Smooth muscle cell (in vitro differentiated cells): ENCODE measurements around the gene MRPL40. TPM values are rescaled to one million over a fixed set of nuclear protein-coding genes. Genes with fewer than 3 reads are reported as not detected.

Experiments
- DNase-seq: peaks from one replicate; lab custom pipeline; 2025; ENCODE audit not compliant: unreplicated experiment; lab: John Stamatoyannopoulos, UW
- H2AFZ ChIP-seq: fragments of 200-600 bp; sonication (generic); 2 replicates; pipeline ENCODE4 v1.6.0; 2016; ENCODE audit warnings: antibody characterized with exemption, low read depth, mild to moderate bottlenecking
- H3F3A ChIP-seq: fragments of 200-600 bp; sonication (generic); 2 replicates; pipeline ENCODE4 v1.6.0; 2017; ENCODE audit warnings: antibody characterized with exemption, low read depth
- H3K27ac ChIP-seq: fragments of 200-600 bp; sonication (generic); 2 replicates; pipeline ENCODE4 v1.5.1; 2016; ENCODE audit warnings: low read depth, mild to moderate bottlenecking
- H3K27me3 ChIP-seq: fragments of 200-600 bp; sonication (generic); 2 replicates; pipeline ENCODE4 v1.6.1; 2016; ENCODE audit warnings: low read depth, mild to moderate bottlenecking
- H3K36me3 ChIP-seq: fragments of 200-600 bp; sonication (generic); 2 replicates; pipeline ENCODE4 v1.5.1; 2016; ENCODE audit warnings: low read depth
- H3K4me1 ChIP-seq: fragments of 200-600 bp; sonication (generic); 2 replicates; pipeline ENCODE4 v1.5.1; 2016; ENCODE audit warnings: low read depth
- H3K4me2 ChIP-seq: fragments of 200-600 bp; sonication (generic); 2 replicates; pipeline ENCODE4 v1.6.0; 2016; ENCODE audit warnings: mild to moderate bottlenecking
- H3K4me3 ChIP-seq: fragments of 200-600 bp; sonication (generic); 2 replicates; pipeline ENCODE4 v1.5.1; 2016; ENCODE audit warnings: mild to moderate bottlenecking
- H3K79me2 ChIP-seq: fragments of 200-600 bp; sonication (generic); 2 replicates; pipeline ENCODE4 v1.6.0; 2016; ENCODE audit warnings: low read depth, mild to moderate bottlenecking
- H3K9ac ChIP-seq: fragments of 200-600 bp; sonication (generic); 2 replicates; pipeline ENCODE4 v1.6.0; 2016; ENCODE audit warnings: low read depth
- H3K9me3 ChIP-seq: fragments of 200-600 bp; sonication (generic); replicated peaks from 2 replicates; pipeline ENCODE4 v1.5.1; 2016; ENCODE audit warnings: low read depth
- H4K20me1 ChIP-seq: fragments of 200-600 bp; sonication (generic); 2 replicates; pipeline ENCODE4 v1.6.0; 2016; ENCODE audit warnings: low read depth
- WGBS: methylation state at CpG from one replicate; pipeline ENCODE4 v1.1.7; 2016; ENCODE audit warnings: low lambda C conversion rate; 5-methylcytosine and 5-hydroxymethylcytosine counted together
- polyA plus RNA-seq: library from polyadenylated mRNA; unstranded; fragments of >200 nt; fragmentation: Nextera tagmentation; extraction: Ambion mirVana; gene quantifications from 2 replicates; pipeline ENCODE4 v1.2.1, GENCODE V29; 2016
- total RNA-seq: library from RNA; depleted of rRNA; stranded (reverse); fragments of >200 nt; gene quantifications from 2 replicates; pipeline ENCODE4 v1.2.3, GENCODE V29; 2014
- TF ChIP-seq, protein P1 (sequence below): fragments of 200-600 bp; sonication (generic); IDR thresholded peaks from 2 replicates; pipeline ENCODE4 v1.5.1; 2017; ENCODE audit warnings: borderline replicate concordance, mild to moderate bottlenecking, antibody characterized with exemption; ENCODE audit not compliant: insufficient read depth, poor library complexity, severe bottlenecking

The MRPL40 gene
- total and polyA plus RNA-seq, 2 experiments from 2014 or later: 30.4 to 54.8 TPM

DNA sequence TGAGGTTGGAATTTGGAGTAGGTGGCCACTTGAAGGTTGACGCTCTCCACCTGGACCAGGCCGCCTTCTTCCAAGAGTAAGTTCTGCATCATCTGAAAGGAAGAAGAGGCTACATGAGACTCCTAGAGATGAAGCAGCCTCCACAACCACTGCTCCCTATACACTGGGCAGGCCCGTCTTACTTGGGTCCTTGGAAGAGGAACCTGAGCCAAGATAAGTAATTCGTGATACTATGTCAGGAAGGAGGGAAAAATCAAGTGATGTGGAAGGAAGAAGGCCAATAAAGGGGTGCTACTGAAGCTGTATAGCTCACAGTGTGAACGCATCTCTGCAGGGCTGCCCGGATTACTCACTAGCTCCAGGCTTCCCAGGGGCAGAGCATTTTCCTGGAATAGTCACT lies 35.6 kb downstream of the MRPL40 start:
- Histone ChIP-seq H3K27me3 (no peaks in the 10 kb centered on the region), H3K36me3 (no peaks in the 10 kb centered on the region), H4K20me1 (peaks cover 39% of the 10 kb centered on the region), H3K9ac (no peak overlapping the region), H3K27ac (no peak overlapping the region), H2AFZ (no peak overlapping the region), H3K79me2 (peaks cover 2% of the 10 kb centered on the region), H3F3A (no peaks in the 10 kb centered on the region), H3K4me3 (no peak overlapping the region), H3K4me2 (no peak overlapping the region), H3K9me3 (no peaks in the 10 kb centered on the region), H3K4me1 (no peaks in the 10 kb centered on the region)
- TF ChIP-seq, protein P1, sequence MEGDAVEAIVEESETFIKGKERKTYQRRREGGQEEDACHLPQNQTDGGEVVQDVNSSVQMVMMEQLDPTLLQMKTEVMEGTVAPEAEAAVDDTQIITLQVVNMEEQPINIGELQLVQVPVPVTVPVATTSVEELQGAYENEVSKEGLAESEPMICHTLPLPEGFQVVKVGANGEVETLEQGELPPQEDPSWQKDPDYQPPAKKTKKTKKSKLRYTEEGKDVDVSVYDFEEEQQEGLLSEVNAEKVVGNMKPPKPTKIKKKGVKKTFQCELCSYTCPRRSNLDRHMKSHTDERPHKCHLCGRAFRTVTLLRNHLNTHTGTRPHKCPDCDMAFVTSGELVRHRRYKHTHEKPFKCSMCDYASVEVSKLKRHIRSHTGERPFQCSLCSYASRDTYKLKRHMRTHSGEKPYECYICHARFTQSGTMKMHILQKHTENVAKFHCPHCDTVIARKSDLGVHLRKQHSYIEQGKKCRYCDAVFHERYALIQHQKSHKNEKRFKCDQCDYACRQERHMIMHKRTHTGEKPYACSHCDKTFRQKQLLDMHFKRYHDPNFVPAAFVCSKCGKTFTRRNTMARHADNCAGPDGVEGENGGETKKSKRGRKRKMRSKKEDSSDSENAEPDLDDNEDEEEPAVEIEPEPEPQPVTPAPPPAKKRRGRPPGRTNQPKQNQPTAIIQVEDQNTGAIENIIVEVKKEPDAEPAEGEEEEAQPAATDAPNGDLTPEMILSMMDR: no peak
- DNase-seq: no peak
- WGBS: 98% methylated on average over 6 of the region's 6 CpGs

GRCh38 chr22:19469421-19469820 lies 37.1 kb downstream of the MRPL40 start:
- Histone ChIP-seq H3K9ac (no peak overlapping the region), H3K9me3 (no peaks in the 10 kb centered on the region), H3K36me3 (no peaks in the 10 kb centered on the region), H3K4me1 (no peaks in the 10 kb centered on the region), H3K4me3 (no peak overlapping the region), H2AFZ (no peak overlapping the region), H3K79me2 (peaks cover 4% of the 10 kb centered on the region), H3K4me2 (no peak overlapping the region), H3K27ac (no peak overlapping the region), H4K20me1 (peaks cover 47% of the 10 kb centered on the region), H3K27me3 (no peaks in the 10 kb centered on the region), H3F3A (no peaks in the 10 kb centered on the region)
- WGBS: 94% methylated on average over 7 of the region's 7 CpGs
- DNase-seq: no peak
- TF ChIP-seq, protein P1: no peak

- Histone ChIP-seq H3K27ac (no peak overlapping the region), H3K4me1 (no peaks in the 10 kb centered on the region), H3K4me2 (no peak overlapping the region), H3K36me3 (no peaks in the 10 kb centered on the region), H4K20me1 (peaks cover 44% of the 10 kb centered on the region), H3K79me2 (peaks cover 9% of the 10 kb centered on the region), H3K9ac (no peak overlapping the region), H2AFZ (no peak overlapping the region), H3F3A (no peaks in the 10 kb centered on the region), H3K9me3 (no peaks in the 10 kb centered on the region), H3K27me3 (no peaks in the 10 kb centered on the region), H3K4me3 (no peak overlapping the region)
- TF ChIP-seq, protein P1: no peak
- 100% methylated on average over 2 of the region's 2 CpGs for WGBS
- no peak for DNase-seq
Observed at GRCh38 chr22:19470010-19470409, 37.7 kb downstream of the MRPL40 start.

GRCh38 chr22:19471572-19471971 lies 39.2 kb downstream of the MRPL40 start:
- Histone ChIP-seq H3K36me3 (no peaks in the 10 kb centered on the region), H3K4me1 (no peaks in the 10 kb centered on the region), H3K9ac (no peak overlapping the region), H3K9me3 (no peaks in the 10 kb centered on the region), H3K4me3 (no peak overlapping the region), H3K27me3 (no peaks in the 10 kb centered on the region), H4K20me1 (peaks cover 59% of the 10 kb centered on the region), H3K79me2 (peaks cover 24% of the 10 kb centered on the region), H3F3A (no peaks in the 10 kb centered on the region), H2AFZ (no peak overlapping the region), H3K4me2 (no peak overlapping the region), H3K27ac (no peak overlapping the region)
- WGBS: 94% methylated on average over 11 of the region's 11 CpGs
- no peak for DNase-seq
- TF ChIP-seq, protein P1: no peak
